ENCODE results near the gene OR5T3. TPM values are rescaled to one million over a fixed set of nuclear protein-coding genes. Genes with fewer than 3 reads are reported as not detected.

The OR5T3 gene
- total RNA-seq, 1 experiment from 2014 or later: not detected

DNA sequence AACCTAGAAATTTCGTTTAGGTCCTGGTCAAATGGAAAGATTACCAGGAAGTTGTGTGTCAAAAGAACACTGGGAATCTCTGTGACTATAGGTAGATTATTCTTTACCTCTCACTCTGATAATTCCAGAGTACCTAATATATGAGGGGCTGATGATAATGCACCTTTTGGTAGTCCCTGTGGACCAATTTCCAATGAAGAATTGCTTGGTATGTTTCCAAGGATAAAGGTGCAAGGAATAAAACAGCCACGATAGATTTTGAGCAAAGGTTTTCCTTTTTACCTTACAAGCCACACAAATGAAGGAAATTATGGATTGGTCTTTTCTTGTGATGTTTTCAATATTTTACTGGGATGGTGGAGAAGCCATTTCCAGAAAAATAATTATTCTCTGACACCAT is 40.1 kb downstream of the OR5T3 start, which contains the start of gene OR8H1:
TSS of gene OR8H1 (minus strand) at position 101 of the 400 bp plus-strand sequence. CDS start 1,192 bp downstream, outside the sequence.
- BruUV-seq (replicated peaks): no TSS peak
- POLR2A ChIA-PET: no interaction called here

DNA sequence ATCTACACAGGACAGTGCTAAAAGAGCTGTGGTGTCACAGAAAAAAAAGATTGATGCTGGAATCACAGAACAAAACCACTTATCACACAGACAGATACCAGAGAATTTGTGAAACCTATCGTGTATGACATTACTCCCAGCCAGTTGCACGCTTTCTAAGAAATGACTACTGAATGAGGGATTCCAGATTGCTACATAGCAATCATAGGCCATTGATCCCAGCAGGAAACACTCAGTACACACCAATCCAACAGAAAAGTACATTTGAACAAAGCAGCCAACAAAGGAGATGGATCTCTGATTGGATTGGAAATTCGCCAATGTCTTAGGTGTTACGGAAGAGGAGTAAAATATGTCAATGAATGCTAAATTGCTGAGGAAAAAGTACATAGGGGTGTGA is 44.8 kb downstream of the OR5T3 start:
- H3K4me1 ChIP-seq: no peaks in the 10 kb centered on the region
- H3K27me3 ChIP-seq (replicated peaks; ENCODE audit: control insufficient read depth, insufficient read depth, low read length): no peaks in the 10 kb centered on the region
- H3K36me3 Mint-ChIP-seq (ENCODE audit: insufficient read depth, unreplicated experiment): no peaks in the 10 kb centered on the region
- no peak overlapping the region for H3K4me3 ChIP-seq (ENCODE audit: low read depth, low read length)
- H3K27me3 Mint-ChIP-seq (ENCODE audit: insufficient read depth, unreplicated experiment): peaks cover 7% of the 10 kb centered on the region
- H3K27ac Mint-ChIP-seq (ENCODE audit: unreplicated experiment): no peak overlapping the region
- TF ChIP-seq, protein P1, sequence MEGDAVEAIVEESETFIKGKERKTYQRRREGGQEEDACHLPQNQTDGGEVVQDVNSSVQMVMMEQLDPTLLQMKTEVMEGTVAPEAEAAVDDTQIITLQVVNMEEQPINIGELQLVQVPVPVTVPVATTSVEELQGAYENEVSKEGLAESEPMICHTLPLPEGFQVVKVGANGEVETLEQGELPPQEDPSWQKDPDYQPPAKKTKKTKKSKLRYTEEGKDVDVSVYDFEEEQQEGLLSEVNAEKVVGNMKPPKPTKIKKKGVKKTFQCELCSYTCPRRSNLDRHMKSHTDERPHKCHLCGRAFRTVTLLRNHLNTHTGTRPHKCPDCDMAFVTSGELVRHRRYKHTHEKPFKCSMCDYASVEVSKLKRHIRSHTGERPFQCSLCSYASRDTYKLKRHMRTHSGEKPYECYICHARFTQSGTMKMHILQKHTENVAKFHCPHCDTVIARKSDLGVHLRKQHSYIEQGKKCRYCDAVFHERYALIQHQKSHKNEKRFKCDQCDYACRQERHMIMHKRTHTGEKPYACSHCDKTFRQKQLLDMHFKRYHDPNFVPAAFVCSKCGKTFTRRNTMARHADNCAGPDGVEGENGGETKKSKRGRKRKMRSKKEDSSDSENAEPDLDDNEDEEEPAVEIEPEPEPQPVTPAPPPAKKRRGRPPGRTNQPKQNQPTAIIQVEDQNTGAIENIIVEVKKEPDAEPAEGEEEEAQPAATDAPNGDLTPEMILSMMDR (IDR thresholded peaks at IDR 0.05; ENCODE audit: insufficient read depth in 1 of 2, low read depth in 1 of 2, low read length in 1 of 2, severe bottlenecking in 1 of 2, unreplicated experiment in 1 of 2): no peak
- CTCF ChIA-PET: no interaction called here
- BruUV-seq (replicated peaks): no TSS peak
- no peaks in the 10 kb centered on the region for H3K36me3 ChIP-seq (ENCODE audit: control insufficient read depth, insufficient read depth, low read length)
- no peak for DNase-seq
- POLR2A ChIA-PET: no interaction called here
- H3K4me3 Mint-ChIP-seq (ENCODE audit: unreplicated experiment): no peak overlapping the region
- H3K9me3 ChIP-seq: no peaks in the 10 kb centered on the region
- intact Hi-C loops (cut with micrococcal nuclease; ENCODE audit: unreplicated experiment): no loop called here
- no peaks in the 10 kb centered on the region for H3K9me3 Mint-ChIP-seq (ENCODE audit: unreplicated experiment)
- H3K4me1 Mint-ChIP-seq (ENCODE audit: low read depth, unreplicated experiment): no peaks in the 10 kb centered on the region

More for the DNA sequence above, 40.1 kb downstream of the OR5T3 start, which contains the start of gene OR8H1:
- Mint-ChIP-seq H3K36me3 (ENCODE audit: insufficient read depth, unreplicated experiment) (no peaks in the 10 kb centered on the region), H3K9me3 (ENCODE audit: unreplicated experiment) (no peaks in the 10 kb centered on the region), H3K4me1 (ENCODE audit: low read depth, unreplicated experiment) (no peaks in the 10 kb centered on the region), H3K27me3 (ENCODE audit: insufficient read depth, unreplicated experiment) (peaks cover 7% of the 10 kb centered on the region), H3K4me3 (ENCODE audit: unreplicated experiment) (no peak within 1 kb of the TSS), H3K27ac (ENCODE audit: unreplicated experiment) (no peak within 1 kb of the TSS)
- DNase-seq: no peak
- intact Hi-C loops (cut with micrococcal nuclease; ENCODE audit: unreplicated experiment): no loop called here
- TF ChIP-seq, protein P1 (IDR thresholded peaks at IDR 0.05; ENCODE audit: insufficient read depth in 1 of 2, low read depth in 1 of 2, low read length in 1 of 2, severe bottlenecking in 1 of 2, unreplicated experiment in 1 of 2): no peak
- Histone ChIP-seq H3K27me3 (replicated peaks; ENCODE audit: control insufficient read depth, insufficient read depth, low read length) (no peaks in the 10 kb centered on the region), H3K36me3 (ENCODE audit: control insufficient read depth, insufficient read depth, low read length) (no peaks in the 10 kb centered on the region), H3K4me3 (ENCODE audit: low read depth, low read length) (no peak within 1 kb of the TSS), H3K4me1 (no peaks in the 10 kb centered on the region), H3K9me3 (no peaks in the 10 kb centered on the region)
- CTCF ChIA-PET: no interaction called here

Other genes with a start within 250 kb of the OR5T3 start
- not detected in 2 replicates for gene OR5AS1, start 224.6 kb upstream of the OR5T3 start, total RNA-seq (2022)
- not detected in 2 replicates for gene OR8I2, start 158.9 kb upstream of the OR5T3 start, total RNA-seq (2022)
- gene OR8H2, start 148.6 kb upstream of the OR5T3 start, total RNA-seq (2022): not detected in 2 replicates
- gene OR8H3, start 129.9 kb upstream of the OR5T3 start, total RNA-seq (2022): not detected in 2 replicates
- gene OR8J3, start 112.1 kb upstream of the OR5T3 start, total RNA-seq (2022): not detected in 2 replicates
- gene OR8K5, start 91.9 kb upstream of the OR5T3 start, total RNA-seq (2022): not detected in 2 replicates
- not detected in 2 replicates for gene OR5J2, start 75.6 kb upstream of the OR5T3 start, total RNA-seq (2022)
- not detected in 2 replicates for gene OR5T2, start 18.0 kb upstream of the OR5T3 start, total RNA-seq (2022)
- not detected in 2 replicates for gene OR5T1, start 21.9 kb downstream of the OR5T3 start, total RNA-seq (2022)
- not detected in 2 replicates for gene OR8H1, start 40.0 kb downstream of the OR5T3 start, total RNA-seq (2022)
- gene OR8K3, start 62.9 kb downstream of the OR5T3 start, total RNA-seq (2022): not detected in 2 replicates
- not detected in 2 replicates for gene OR8K1, start 93.8 kb downstream of the OR5T3 start, total RNA-seq (2022)
- not detected in 2 replicates for gene OR8J1, start 102.0 kb downstream of the OR5T3 start, total RNA-seq (2022)
- not detected in 2 replicates for gene OR8U1, start 123.4 kb downstream of the OR5T3 start, total RNA-seq (2022)
- gene OR5AL1, start 160.4 kb downstream of the OR5T3 start, total RNA-seq (2022): not detected in 2 replicates
- not detected in 2 replicates for gene OR5M3, start 221.1 kb downstream of the OR5T3 start, total RNA-seq (2022)
- not detected in 2 replicates for gene OR5M8, start 239.1 kb downstream of the OR5T3 start, total RNA-seq (2022)